OCI-LY7 (cell line): ENCODE measurements around the gene SESN3. TPM values are rescaled to one million over a fixed set of nuclear protein-coding genes. Genes with fewer than 3 reads are reported as not detected.

Experiments
- BruUV-seq: library from RNA; stranded (reverse); fragments of 400-500 nt; replicated peaks from 2 replicates; lab custom pipeline; 2021; lab: Mats Ljungman, UMichigan
- CTCF ChIA-PET: fragments of 300-600 bp; sonication (Branson Sonifier 250); formaldehyde crosslinking; loops from one replicate; lab custom pipeline; 2022; ENCODE audit warnings: antibody characterized with exemption; ENCODE audit not compliant: unreplicated experiment; lab: Charles Lee
- POLR2A ChIA-PET: fragments of 300-600 bp; sonication (Branson Sonifier 250); formaldehyde crosslinking; loops from one replicate; lab custom pipeline; 2022; ENCODE audit warnings: antibody characterized with exemption; lab: Charles Lee
- DNase-seq: peaks from one replicate; pipeline ENCODE4 v3.0.0-alpha.2; 2015; ENCODE audit warnings: low spot score
- H2AFZ ChIP-seq: fragments of 200-600 bp; sonication (generic), shearing (Covaris generic); 2 replicates; pipeline ENCODE4 v1.6.1; 2014; ENCODE audit warnings: mild to moderate bottlenecking, antibody characterized with exemption, low read length, moderate library complexity
- H3K27ac ChIP-seq: fragments of 200-600 bp; sonication (generic); 2 replicates; pipeline ENCODE4 v1.5.1; 2014; ENCODE audit warnings: mixed run types, low read depth, mild to moderate bottlenecking, moderate library complexity, low read length, inconsistent platforms; ENCODE audit not compliant: poor library complexity, severe bottlenecking
- H3K36me3 ChIP-seq: fragments of 200-600 bp; sonication (generic); 2 replicates; pipeline ENCODE4 v1.6.1; 2014; ENCODE audit warnings: mild to moderate bottlenecking, antibody characterized with exemption, low read length, moderate library complexity, mixed read lengths; ENCODE audit not compliant: insufficient read depth
- H3K4me1 ChIP-seq: fragments of 200-600 bp; sonication (generic); 2 replicates; pipeline ENCODE4 v1.5.1; 2014; ENCODE audit warnings: mild to moderate bottlenecking, low read length; ENCODE audit not compliant: insufficient read depth, poor library complexity, severe bottlenecking
- H3K4me2 ChIP-seq: fragments of 200-600 bp; sonication (generic); 2 replicates; pipeline ENCODE4 v1.6.1; 2014; ENCODE audit warnings: mild to moderate bottlenecking, low read length
- H3K4me3 ChIP-seq: fragments of 200-600 bp; sonication (generic); 2 replicates; pipeline ENCODE4 v1.5.1; 2014; ENCODE audit warnings: mild to moderate bottlenecking, low read depth, low read length; ENCODE audit not compliant: poor library complexity, severe bottlenecking
- H3K79me2 ChIP-seq: fragments of 200-600 bp; sonication (generic); 2 replicates; pipeline ENCODE4 v1.6.1; 2016; ENCODE audit warnings: low read depth, mild to moderate bottlenecking, low read length, moderate library complexity, mixed read lengths; ENCODE audit not compliant: insufficient read depth
- H3K9me2 ChIP-seq: fragments of 200-600 bp; sonication (generic); 2 replicates; pipeline ENCODE4 v1.6.1; 2016; ENCODE audit warnings: mild to moderate bottlenecking, low read length, mixed read lengths; ENCODE audit not compliant: insufficient read depth
- H3K9me3 ChIP-seq: fragments of 200-600 bp; sonication (generic); 2 replicates; pipeline ENCODE4 v1.6.1; 2014; ENCODE audit warnings: mild to moderate bottlenecking, mixed run types, low read length, mixed read lengths
- H4K20me1 ChIP-seq: fragments of 200-600 bp; sonication (generic); 2 replicates; pipeline ENCODE4 v1.6.1; 2014; ENCODE audit warnings: mild to moderate bottlenecking, antibody characterized with exemption, low read length, moderate library complexity, mixed read lengths; ENCODE audit not compliant: insufficient read depth
- CTCF ChIP-seq: fragments of 200-600 bp; sonication (generic); conservative IDR thresholded peaks from 2 replicates; pipeline ENCODE4 v1.5.1; 2014; ENCODE audit warnings: mild to moderate bottlenecking, antibody characterized with exemption, low read length, moderate library complexity, mixed read lengths
- EZH2phosphoT487 ChIP-seq: fragments of 200-600 bp; sonication (generic); IDR thresholded peaks from 2 replicates; pipeline ENCODE4 v1.6.1; 2018; ENCODE audit warnings: low read depth, borderline replicate concordance, mild to moderate bottlenecking, mixed run types, antibody characterized with exemption, low read length, moderate library complexity, mixed read lengths
- intact Hi-C: fragments of 100-400 bp; cut with micrococcal nuclease; formaldehyde crosslinking; loops from one replicate; pipeline ENCODE4 v1.10.0; 2022; ENCODE audit not compliant: unreplicated experiment
- total RNA-seq, 2 experiments: library from RNA; depleted of rRNA in 1 of 2; stranded (reverse); fragments of >200 nt in 1 of 2; shearing (Covaris generic) in 1 of 2; gene quantifications; 2 replicates each; pipeline ENCODE4 v1.2.3, GENCODE V29; 2014 to 2022

The SESN3 gene
- total RNA-seq, 2 experiments from 2014 or later = 4.4 to 9.6 TPM

- Histone ChIP-seq H3K4me3 (no peak overlapping the region), H3K27ac (no peak overlapping the region), H2AFZ (no peak overlapping the region), H3K79me2 (no peaks in the 10 kb centered on the region), H3K9me3 (no peaks in the 10 kb centered on the region), H3K4me1 (no peaks in the 10 kb centered on the region), H4K20me1 (no peaks in the 10 kb centered on the region), H3K4me2 (no peak overlapping the region), H3K9me2 (no peaks in the 10 kb centered on the region), H3K36me3 (no peaks in the 10 kb centered on the region)
- TF ChIP-seq CTCF = no peak
- TF ChIP-seq EZH2phosphoT487 = no peak
- BruUV-seq = no TSS peak
- DNase-seq = no peak
- POLR2A ChIA-PET = interaction anchor here (0.7 to 2.0 kb wide), 5 partner anchors 7 to 24 kb away, joined by 3 to 13 read pairs (median 6); partner anchors contain the start of gene SESN3
- intact Hi-C loops = no loop called here
- CTCF ChIA-PET = no interaction called here
These were observed 9.1 kb upstream of the SESN3 start for GRCh38 chr11:95239871-95240649.

- Histone ChIP-seq H3K36me3 (no peaks in the 10 kb centered on the region), H3K9me3 (no peaks in the 10 kb centered on the region), H3K79me2 (peaks cover 9% of the 10 kb centered on the region; the same call in 1 of the 2 replicates), H3K4me1 (peaks cover 35% of the 10 kb centered on the region), H2AFZ (peak overlapping the region; percentile 80), H4K20me1 (peaks cover 6% of the 10 kb centered on the region; the same call in 1 of the 2 replicates), H3K4me3 (peak overlapping the region; percentile 83), H3K4me2 (peak overlapping the region; percentile 88), H3K9me2 (no peaks in the 10 kb centered on the region), H3K27ac (no peak overlapping the region)
- ChIA-PET POLR2A (interaction anchor here (0.6 to 5.2 kb wide), 13 partner anchors 8 to 558 kb away, joined by 3 to 122 read pairs (median 4); no protein-coding TSS in a partner anchor), CTCF (interaction anchor here (0.7 to 2.3 kb wide), 5 partner anchors 11 to 483 kb away, joined by 3 to 24 read pairs (median 3); no protein-coding TSS in a partner anchor)
- no peak for DNase-seq
- BruUV-seq = no TSS peak
- TF ChIP-seq CTCF (0 out of 2 replicates have a peak, but pooled peaks have one; percentile 6), EZH2phosphoT487 (no peak)
- intact Hi-C loops = loop anchor here (5.0 kb wide), 2 partner anchors 140 to 480 kb away; no protein-coding TSS in a partner anchor
These were observed 1.7 kb upstream of the SESN3 start for GRCh38 chr11:95232666-95233065.
